Fibroblast of pulmonary artery (primary cell): ENCODE data around the gene TMEM52.

Source experiments
- DNase-seq: peaks from one replicate; pipeline ENCODE4 v3.0.0-alpha.2; 2010; ENCODE audit warnings: low read depth
- H3K4me3 ChIP-seq: replicated peaks from 2 replicates; pipeline ENCODE4 v1.5.1; 2011; ENCODE audit warnings: low read depth, mild to moderate bottlenecking, control low read depth, low read length, moderate library complexity
- CTCF ChIP-seq: IDR thresholded peaks from 2 replicates; pipeline ENCODE4 v1.5.1; 2011; ENCODE audit warnings: mild to moderate bottlenecking, control low read depth, low read length, inconsistent platforms; ENCODE audit errors: missing control alignments

The TMEM52 gene

DNA sequence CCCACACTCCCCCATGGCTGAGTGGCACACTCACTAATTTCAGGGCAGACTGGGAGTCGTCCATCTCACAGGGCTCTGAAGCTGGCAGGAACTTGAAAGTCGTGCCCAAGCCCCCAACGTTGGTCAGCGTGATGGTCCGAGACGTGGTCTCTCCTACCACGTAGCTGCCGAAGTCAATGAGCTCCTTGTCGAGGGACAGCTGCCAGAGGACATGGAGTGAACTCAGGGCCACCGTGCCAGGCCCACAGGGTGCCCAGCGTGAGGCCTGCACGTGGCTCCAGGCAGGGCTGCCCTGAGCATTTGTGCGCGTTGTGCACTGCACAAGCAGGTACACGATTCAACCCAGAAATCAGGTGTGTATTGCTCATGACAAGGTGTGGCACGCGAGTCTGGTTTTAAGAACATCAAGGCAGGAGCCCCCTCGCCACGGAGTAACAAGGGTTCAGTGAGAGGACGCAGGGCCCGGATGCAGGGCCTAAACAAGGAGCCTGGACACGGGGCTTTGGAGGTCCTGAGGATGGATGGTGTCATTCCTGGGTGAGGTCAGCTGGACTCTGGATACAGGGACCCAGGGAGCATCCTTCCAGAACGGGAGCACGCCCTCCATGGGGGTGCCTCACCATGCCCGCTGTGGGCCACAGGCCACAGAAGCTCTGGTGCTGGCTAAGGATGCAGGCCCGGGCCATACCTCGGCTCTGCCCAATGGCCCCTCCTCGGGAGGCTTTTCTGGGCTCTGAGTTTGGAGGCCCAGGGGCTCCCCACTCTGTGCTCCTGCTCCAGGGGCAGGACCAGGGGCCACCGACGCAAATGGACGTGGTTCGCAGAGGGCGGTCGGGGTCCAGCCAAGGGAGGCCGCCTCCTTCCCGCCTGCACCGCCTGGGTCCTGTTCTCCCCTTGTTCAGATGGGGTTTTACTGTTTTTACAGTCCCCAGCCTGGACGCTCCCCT is 37.8 kb upstream of the TMEM52 start:
- no peak overlapping the region for H3K4me3 ChIP-seq
- TF ChIP-seq CTCF: no peak
- no peak for DNase-seq

GRCh38 chr1:1956101-1956500 is 37.0 kb upstream of the TMEM52 start:
- TF ChIP-seq CTCF: no peak
- DNase-seq: no peak
- H3K4me3 ChIP-seq: no peak overlapping the region

- no peak for TF ChIP-seq CTCF
- H3K4me3 ChIP-seq: no peak overlapping the region
These were observed 36.6 kb upstream of the TMEM52 start for GRCh38 chr1:1955621-1956094.

DNA sequence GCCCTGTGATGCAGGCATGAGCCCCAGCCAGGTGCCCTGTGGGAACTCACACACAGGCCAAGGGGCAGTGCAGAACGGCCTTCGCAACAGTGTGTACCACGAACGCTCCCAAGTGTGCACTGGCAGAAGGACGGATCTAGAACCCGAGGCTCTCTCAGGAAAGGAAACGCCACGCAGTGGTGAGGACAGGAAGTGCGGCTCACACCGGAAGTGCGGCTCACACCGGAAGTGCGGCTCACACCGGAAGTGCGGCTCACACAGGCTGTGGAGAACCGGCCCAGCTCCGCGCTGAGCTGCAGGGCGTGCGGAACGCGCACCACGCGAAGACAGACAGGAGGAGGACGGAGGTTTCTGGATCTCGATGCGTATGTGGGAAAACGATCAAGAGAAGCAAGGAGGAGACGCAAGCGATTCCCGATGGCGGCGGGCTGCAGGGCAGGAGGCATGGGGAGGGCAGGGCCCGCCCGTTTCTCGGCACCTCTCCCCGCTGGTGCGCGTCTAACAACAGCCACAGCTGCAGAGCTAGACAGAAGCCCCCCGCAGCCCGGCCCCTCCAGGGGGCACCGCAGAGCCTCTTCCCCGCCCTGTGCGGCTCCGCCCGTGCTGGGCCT is 35.9 kb upstream of the TMEM52 start:
- no peak for DNase-seq
- no peak overlapping the region for H3K4me3 ChIP-seq
- TF ChIP-seq CTCF: no peak

More at GRCh38 chr1:1955621-1956094, 36.6 kb upstream of the TMEM52 start:
- no peak for DNase-seq

- no peak for DNase-seq
- H3K4me3 ChIP-seq: no peak overlapping the region
- TF ChIP-seq CTCF: no peak
These were observed 34.9 kb upstream of the TMEM52 start for GRCh38 chr1:1954015-1954414.

DNA sequence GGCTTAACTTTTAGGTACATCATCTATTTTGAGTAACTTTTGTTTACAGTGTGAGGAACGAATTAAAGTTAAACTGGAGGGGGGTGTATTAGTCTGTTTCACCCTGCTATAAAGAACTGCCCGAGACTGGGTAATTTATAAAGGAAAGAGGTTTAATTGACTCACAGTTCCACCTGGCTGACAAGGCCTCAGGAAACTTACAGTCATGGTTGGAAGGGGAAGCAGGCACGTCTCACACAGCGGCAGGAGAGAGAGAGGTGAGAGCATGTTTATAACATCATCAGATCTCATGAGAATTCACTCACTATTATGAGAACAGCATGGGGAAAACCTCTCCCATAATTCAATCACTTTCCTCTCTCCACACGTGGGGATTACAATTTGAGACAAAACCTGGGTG is 31.9 kb upstream of the TMEM52 start:
- TF ChIP-seq CTCF: no peak
- DNase-seq: no peak

More for the DNA sequence above, 31.9 kb upstream of the TMEM52 start:
- no peak overlapping the region for H3K4me3 ChIP-seq
